HEK293T (cell line): ENCODE data around the gene CREB5.

Experiments used
- CTCF ChIA-PET: fragments of 350-600 bp; formaldehyde crosslinking; extraction: SDS; loops from one replicate; lab custom pipeline; 2021; ENCODE audit warnings: antibody characterized with exemption, inconsistent platforms; lab: Yijun Ruan, JAX
- POLR2A ChIA-PET: fragments of 350-600 bp; formaldehyde crosslinking; extraction: SDS; loops from one replicate; lab custom pipeline; 2020; ENCODE audit warnings: antibody characterized with exemption, inconsistent platforms; lab: Yijun Ruan, JAX
- DNase-seq: peaks from one replicate; pipeline ENCODE4 v3.0.0; 2012; ENCODE audit warnings: mixed read lengths; ENCODE audit errors: extremely low spot score
- ARNT ChIP-seq: fragments of 450-650 bp; IDR thresholded peaks from 2 replicates; pipeline ENCODE4 v1.6.1; 2017; ENCODE audit warnings: mild to moderate bottlenecking
- BHLHE40 ChIP-seq: fragments of 450-650 bp; IDR thresholded peaks from 2 replicates; pipeline ENCODE4 v1.6.1; 2016; ENCODE audit warnings: mild to moderate bottlenecking, moderate library complexity, borderline replicate concordance
- CTBP1 ChIP-seq: fragments of 450-650 bp; IDR thresholded peaks from 2 replicates; pipeline ENCODE4 v1.6.1; 2016; ENCODE audit warnings: borderline replicate concordance
- ELF4 ChIP-seq: fragments of 450-650 bp; IDR thresholded peaks from 2 replicates; pipeline ENCODE4 v1.6.1; 2017; ENCODE audit warnings: antibody characterized with exemption
- FOXA1 ChIP-seq: fragments of 450-650 bp; IDR thresholded peaks from 2 replicates; pipeline ENCODE4 v1.6.1; 2016; ENCODE audit warnings: mild to moderate bottlenecking
- FOXK2 ChIP-seq: fragments of 450-650 bp; IDR thresholded peaks from 2 replicates; pipeline ENCODE4 v1.6.1; 2016; ENCODE audit warnings: mild to moderate bottlenecking
- FOXM1 ChIP-seq: fragments of 450-650 bp; IDR thresholded peaks from 2 replicates; pipeline ENCODE4 v1.6.1; 2017; ENCODE audit warnings: mild to moderate bottlenecking, borderline replicate concordance
- HDGF ChIP-seq: fragments of 450-650 bp; IDR thresholded peaks from 2 replicates; pipeline ENCODE4 v1.6.1; 2017; ENCODE audit warnings: antibody characterized with exemption, borderline replicate concordance
- L3MBTL2 ChIP-seq: fragments of 450-650 bp; conservative IDR thresholded peaks from 2 replicates; pipeline ENCODE4 v1.6.1; 2016; ENCODE audit warnings: mild to moderate bottlenecking
- LEF1 ChIP-seq: fragments of 450-650 bp; IDR thresholded peaks from 2 replicates; pipeline ENCODE4 v1.6.1; 2017; ENCODE audit warnings: mild to moderate bottlenecking, borderline replicate concordance
- NFRKB ChIP-seq: fragments of 450-650 bp; IDR thresholded peaks from 2 replicates; pipeline ENCODE4 v1.6.1; 2016; ENCODE audit warnings: mild to moderate bottlenecking, moderate library complexity
- SP1 ChIP-seq: fragments of 450-650 bp; IDR thresholded peaks from 2 replicates; pipeline ENCODE4 v1.6.1; 2017
- SUZ12 ChIP-seq: fragments of 450-650 bp; IDR thresholded peaks from 2 replicates; pipeline ENCODE4 v1.6.1; 2016; ENCODE audit warnings: mild to moderate bottlenecking
- TARDBP ChIP-seq: fragments of 450-650 bp; IDR thresholded peaks from 2 replicates; pipeline ENCODE4 v1.6.1; 2016
- ZNF384 ChIP-seq: fragments of 450-650 bp; IDR thresholded peaks from 2 replicates; pipeline ENCODE4 v1.6.1; 2016
- TF ChIP-seq, protein P1 (sequence below): fragments of 450-650 bp; IDR thresholded peaks from 2 replicates; pipeline ENCODE4 v1.6.1; 2016

CREB5 gene

GRCh38 chr7:28738412-28738811, 326.1 kb downstream of the CREB5 start:
- TF ChIP-seq L3MBTL2 (no peak), TARDBP (no peak), FOXA1 (no peak), FOXK2 (no peak)
- TF ChIP-seq, protein P1, sequence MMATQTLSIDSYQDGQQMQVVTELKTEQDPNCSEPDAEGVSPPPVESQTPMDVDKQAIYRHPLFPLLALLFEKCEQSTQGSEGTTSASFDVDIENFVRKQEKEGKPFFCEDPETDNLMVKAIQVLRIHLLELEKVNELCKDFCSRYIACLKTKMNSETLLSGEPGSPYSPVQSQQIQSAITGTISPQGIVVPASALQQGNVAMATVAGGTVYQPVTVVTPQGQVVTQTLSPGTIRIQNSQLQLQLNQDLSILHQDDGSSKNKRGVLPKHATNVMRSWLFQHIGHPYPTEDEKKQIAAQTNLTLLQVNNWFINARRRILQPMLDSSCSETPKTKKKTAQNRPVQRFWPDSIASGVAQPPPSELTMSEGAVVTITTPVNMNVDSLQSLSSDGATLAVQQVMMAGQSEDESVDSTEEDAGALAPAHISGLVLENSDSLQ, result no peak
- CTCF ChIA-PET, result no interaction called here
- DNase-seq, result no peak
- POLR2A ChIA-PET, result interaction anchor here (0.7 to 1.0 kb wide), 2 partner anchors 9 to 16 kb away, joined by 3 read pairs; no protein-coding TSS in a partner anchor

- CTCF ChIA-PET, result no interaction called here
- TF ChIP-seq NFRKB (no peak), L3MBTL2 (no peak), CTBP1 (no peak), FOXA1 (no peak), BHLHE40 (no peak), ARNT (no peak), TARDBP (no peak), LEF1 (no peak), HDGF (no peak), FOXK2 (no peak), SUZ12 (no peak), SP1 (no peak), ELF4 (no peak), ZNF384 (no peak), FOXM1 (no peak)
- TF ChIP-seq, protein P1, result no peak
- POLR2A ChIA-PET, result interaction anchor here (1.0 kb wide), 1 partner anchor 17 kb away, joined by 3 read pairs; no protein-coding TSS in a partner anchor
- DNase-seq, result no peak
These were observed 326.8 kb downstream of the CREB5 start for GRCh38 chr7:28739128-28739527.

DNA sequence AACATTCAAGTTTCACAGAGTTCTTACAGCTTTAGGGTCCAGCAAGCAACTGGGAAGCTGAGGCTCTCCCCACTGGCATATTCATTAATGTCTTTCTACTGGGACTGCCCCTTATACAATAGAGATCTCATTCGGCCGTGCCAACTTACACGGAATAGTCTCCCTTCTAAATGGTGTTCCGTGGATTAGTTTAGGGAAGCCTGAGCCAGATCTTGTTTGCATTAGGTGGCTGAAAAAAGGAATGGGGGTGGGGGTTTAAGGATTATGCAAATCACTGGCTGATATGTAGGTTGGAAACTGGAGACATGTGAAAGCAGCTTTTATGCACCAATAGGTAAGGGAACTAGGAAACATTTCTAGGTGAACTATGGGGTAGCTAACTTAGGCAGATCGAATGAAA, 327.5 kb downstream of the CREB5 start:
- TF ChIP-seq HDGF (no peak), ARNT (no peak), BHLHE40 (no peak), TARDBP (no peak)
- CTCF ChIA-PET, result interaction anchor here (0.5 kb wide), 1 partner anchor 91 kb away, joined by 3 read pairs; no protein-coding TSS in a partner anchor
- no peak for DNase-seq
- POLR2A ChIA-PET, result no interaction called here

DNA sequence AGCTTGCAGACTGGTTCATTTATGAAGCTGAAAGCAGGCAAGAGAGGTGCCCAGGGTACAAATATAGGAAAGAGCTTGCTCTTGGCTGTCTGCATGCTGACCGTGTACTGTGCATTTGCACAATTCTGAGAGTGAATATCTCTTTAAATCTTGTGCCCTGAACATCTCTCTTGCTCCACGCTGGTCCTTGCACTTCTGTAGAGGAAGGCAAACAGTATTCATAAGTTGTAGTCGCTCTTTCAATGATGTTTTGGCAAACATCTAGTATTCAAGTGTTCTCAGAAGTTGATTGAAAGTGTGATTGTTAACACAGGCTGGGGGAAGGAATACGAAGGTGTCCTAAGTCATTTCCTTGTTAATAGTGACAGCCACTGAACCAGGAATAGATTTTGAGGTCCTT, 332.6 kb downstream of the CREB5 start:
- POLR2A ChIA-PET, result interaction anchor here (1.2 kb wide), 1 partner anchor 59 kb away, joined by 4 read pairs; no protein-coding TSS in a partner anchor
- TF ChIP-seq FOXM1 (no peak), ELF4 (no peak), L3MBTL2 (no peak), LEF1 (no peak), FOXA1 (no peak), BHLHE40 (no peak), TARDBP (no peak), CTBP1 (no peak), NFRKB (no peak)
- TF ChIP-seq, protein P1, result no peak

DNA sequence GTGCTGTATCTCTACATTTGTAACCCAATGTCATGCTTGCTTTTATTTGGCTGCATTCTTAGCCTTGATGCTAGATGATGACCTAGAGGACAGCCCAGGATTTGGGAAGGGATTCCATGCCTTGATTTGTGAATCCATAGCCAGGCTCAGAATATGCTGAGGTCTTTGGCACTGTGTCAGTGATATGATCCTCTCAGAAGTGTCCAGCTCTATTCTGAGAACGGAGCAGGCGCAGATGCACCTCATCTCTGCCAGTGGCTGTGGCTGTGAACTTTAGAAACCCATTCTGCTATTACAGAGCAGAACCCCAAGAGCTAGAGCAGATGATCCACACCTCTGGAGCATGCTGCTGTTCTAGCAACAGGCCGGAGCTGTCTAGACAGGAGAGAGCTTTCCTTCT, 333.0 kb downstream of the CREB5 start:
- ChIA-PET CTCF (no interaction called here), POLR2A (interaction anchor here (1.2 kb wide), 1 partner anchor 60 kb away, joined by 4 read pairs; no protein-coding TSS in a partner anchor)
- no peak for DNase-seq
- TF ChIP-seq TARDBP, result no peak
- no peak for TF ChIP-seq SUZ12

More for the DNA sequence above, 332.6 kb downstream of the CREB5 start:
- no peak for DNase-seq
- CTCF ChIA-PET, result no interaction called here

DNA sequence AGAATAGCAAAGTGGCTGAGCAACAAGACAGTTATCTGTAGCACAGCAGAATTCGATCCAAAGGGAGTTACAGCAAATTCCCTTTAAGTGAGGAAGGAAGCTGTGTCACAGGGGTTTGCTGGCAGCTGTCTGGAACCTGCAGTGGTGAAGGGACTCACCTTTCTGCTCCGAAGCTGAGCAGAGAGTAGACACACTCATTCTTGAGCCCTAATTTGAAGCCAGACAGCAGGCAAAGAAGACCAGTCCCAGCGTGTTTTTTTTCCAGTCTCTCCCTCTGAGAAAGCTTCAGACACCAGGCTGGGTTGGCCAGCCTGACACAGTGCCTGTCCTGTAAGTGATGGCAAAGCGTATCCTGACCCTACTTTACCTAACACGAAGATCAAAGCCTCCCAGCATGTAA, 335.1 kb downstream of the CREB5 start:
- ChIA-PET POLR2A (interaction anchor here (1.0 kb wide), 1 partner anchor 9 kb away, joined by 3 read pairs; no protein-coding TSS in a partner anchor), CTCF (interaction anchor here (1.4 kb wide), 1 partner anchor 16 kb away, joined by 3 read pairs; no protein-coding TSS in a partner anchor)
- no peak for DNase-seq
- no peak for TF ChIP-seq L3MBTL2
- no peak for TF ChIP-seq ARNT

GRCh38 chr7:28747854-28748253, 335.5 kb downstream of the CREB5 start:
- ChIA-PET POLR2A (interaction anchor here (0.9 to 1.0 kb wide), 2 partner anchors 9 to 336 kb away, joined by 3 read pairs; partner anchors contain the start of gene CREB5), CTCF (interaction anchor here (1.4 kb wide), 1 partner anchor 16 kb away, joined by 3 read pairs; no protein-coding TSS in a partner anchor)
- no peak for DNase-seq
- no peak for TF ChIP-seq ZNF384
- no peak for TF ChIP-seq L3MBTL2
- no peak for TF ChIP-seq SUZ12
- no peak for TF ChIP-seq NFRKB
- no peak for TF ChIP-seq SP1
- TF ChIP-seq LEF1, result no peak
- TF ChIP-seq FOXM1, result no peak
- no peak for TF ChIP-seq FOXA1
- TF ChIP-seq BHLHE40, result no peak
- TF ChIP-seq FOXK2, result no peak
- no peak for TF ChIP-seq TARDBP
- TF ChIP-seq, protein P1, result no peak
- TF ChIP-seq HDGF, result no peak
- TF ChIP-seq ELF4, result no peak
- TF ChIP-seq CTBP1, result no peak
